GM10248 (cell line): Measurements from ENCODE around the gene SYT14.
"Not testable (repeated sequence)": the region's sequence is repeated elsewhere in the genome, so short reads cannot be mapped to it uniquely, and the experiment has no call there.

Source experiments
- CTCF ChIA-PET: fragments of 300-600 bp; sonication (Branson Sonifier 250); formaldehyde crosslinking; extraction: SDS; loops from one replicate; lab custom pipeline; 2021; ENCODE audit warnings: antibody characterized with exemption; lab: Yijun Ruan, JAX
- POLR2A ChIA-PET: fragments of 350-650 bp; sonication (Branson Sonifier 250); formaldehyde crosslinking; extraction: SDS; loops from one replicate; lab custom pipeline; 2020; ENCODE audit warnings: antibody characterized with exemption; lab: Yijun Ruan, JAX
- DNase-seq: peaks from one replicate; pipeline ENCODE4 v3.0.0; 2012; ENCODE audit errors: extremely low spot score
- CTCF ChIP-seq: IDR thresholded peaks from 2 replicates; pipeline ENCODE4 v1.5.1; 2012; ENCODE audit warnings: mild to moderate bottlenecking, low read depth; ENCODE audit errors: extremely low read depth, missing control alignments, control extremely low read depth

SYT14 gene

GRCh38 chr1:210144736-210145135 lies 206.7 kb downstream of the SYT14 start:
- TF ChIP-seq CTCF: no peak
- no peak for DNase-seq
- POLR2A ChIA-PET: no interaction called here
- CTCF ChIA-PET: interaction anchor here (2.7 to 4.2 kb wide), 3 partner anchors 164 to 256 kb away, joined by 7 to 33 read pairs (median 12); no protein-coding TSS in a partner anchor

- POLR2A ChIA-PET: no interaction called here
Observed at GRCh38 chr1:210151052-210151672, 213.1 kb downstream of the SYT14 start.

GRCh38 chr1:210159211-210159610 lies 221.2 kb downstream of the SYT14 start:
- TF ChIP-seq CTCF: no peak
- no peak for DNase-seq
- POLR2A ChIA-PET: no interaction called here
- CTCF ChIA-PET: no interaction called here

More at GRCh38 chr1:210151052-210151672, 213.1 kb downstream of the SYT14 start:
- no peak for TF ChIP-seq CTCF
- no peak for DNase-seq
- CTCF ChIA-PET: interaction anchor here (1.3 to 1.9 kb wide), 2 partner anchors 15 to 161 kb away, joined by 4 to 5 read pairs; no protein-coding TSS in a partner anchor

GRCh38 chr1:210170220-210170619 lies 232.2 kb downstream of the SYT14 start:
- ChIA-PET CTCF (no interaction called here), POLR2A (no interaction called here)
- DNase-seq: no peak
- no peak for TF ChIP-seq CTCF

- ChIA-PET POLR2A (no interaction called here), CTCF (no interaction called here)
- TF ChIP-seq CTCF: no peak
- DNase-seq: no peak
Observed at GRCh38 chr1:210174133-210174532, 236.1 kb downstream of the SYT14 start.

GRCh38 chr1:210185063-210185462 lies 247.0 kb downstream of the SYT14 start:
- no peak for TF ChIP-seq CTCF
- POLR2A ChIA-PET: no interaction called here
- CTCF ChIA-PET: no interaction called here
- DNase-seq: no peak

- CTCF ChIA-PET, DNase-seq, POLR2A ChIA-PET: not testable (repeated sequence)
Observed at GRCh38 chr1:210187849-210188606, 250.0 kb downstream of the SYT14 start.
